B cell (primary cell): ENCODE measurements around the gene NUP62. TPM values are rescaled to one million over a fixed set of nuclear protein-coding genes. Genes with fewer than 3 reads are reported as not detected.

Experiments
- ATAC-seq: fragments of 200-7000 bp; cut with Tn5 transposase; one replicate; pipeline ENCODE4 v1.10.0; 2021; ENCODE audit warnings: low read depth, mild to moderate bottlenecking, moderate number of reproducible peaks, moderate library complexity
- CTCF ChIA-PET: fragments of 350-600 bp; sonication (Branson Sonifier 250); formaldehyde crosslinking; loops from one replicate; lab custom pipeline; 2021; ENCODE audit warnings: antibody characterized with exemption, inconsistent platforms; lab: Charles Lee
- POLR2A ChIA-PET: fragments of 350-600 bp; sonication (Branson Sonifier 250); formaldehyde crosslinking; loops from one replicate; lab custom pipeline; 2021; ENCODE audit warnings: antibody characterized with exemption; lab: Charles Lee
- DNase-seq: peaks from one replicate; pipeline ENCODE4 v3.0.0; 2013
- H2AFZ ChIP-seq: 2 replicates; pipeline ENCODE4 v1.6.1; 2012; ENCODE audit warnings: mild to moderate bottlenecking, low read depth, low read length; ENCODE audit not compliant: insufficient read depth, poor library complexity, severe bottlenecking
- H3K27ac ChIP-seq, 2 donors: 1 replicate in 1 of 2; 2 replicates in 1 of 2; pipeline ENCODE4 v1.5.1; 2012 to 2013; ENCODE audit warnings: low read length in 2 of 2, mild to moderate bottlenecking in 2 of 2, moderate library complexity in 1 of 2
- H3K27me3 ChIP-seq, 4 experiments: fragments of 200-600 bp in 1 of 4; sonication (generic) in 1 of 4; replicated peaks in 1 of 4; 1 replicate in 2 of 4; 2 replicates in 2 of 4; pipeline versions ENCODE4 v1.6.1 to v1.7.0; 2013 to 2016; ENCODE audit warnings: low read length in 3 of 4, mild to moderate bottlenecking in 2 of 4, mixed read lengths in 1 of 4, moderate library complexity in 1 of 4; ENCODE audit not compliant: insufficient read depth in 4 of 4, control insufficient read depth in 3 of 4; ENCODE audit errors: control extremely low read depth in 1 of 4
- H3K36me3 ChIP-seq, 2 experiments: replicated peaks in 1 of 2; 1 replicate in 1 of 2; 2 replicates in 1 of 2; pipeline versions ENCODE4 v1.6.1 to v1.7.1; 2013; ENCODE audit warnings: low read length in 1 of 2; ENCODE audit not compliant: insufficient read depth in 2 of 2, control insufficient read depth in 1 of 2; ENCODE audit errors: control extremely low read depth in 1 of 2, extremely low read depth in 1 of 2
- H3K4me1 ChIP-seq, 2 donors: fragments of 200-600 bp in 1 of 2; sonication (generic) in 1 of 2; 1 replicate in 1 of 2; 2 replicates in 1 of 2; pipeline versions ENCODE4 v1.5.1 to v1.6.1; 2013 to 2017; ENCODE audit warnings: low read length in 2 of 2; ENCODE audit not compliant: control insufficient read depth in 2 of 2, insufficient read depth in 2 of 2
- H3K4me2 ChIP-seq: replicated peaks from 2 replicates; pipeline ENCODE3; 2012; ENCODE audit warnings: mild to moderate bottlenecking, low read depth, low read length; ENCODE audit not compliant: poor library complexity, severe bottlenecking
- H3K4me3 ChIP-seq, 5 experiments: fragments of 200-600 bp in 1 of 5; sonication (generic) in 1 of 5; 1 replicate in 3 of 5; 2 replicates in 2 of 5; pipeline versions ENCODE4 v1.5.1 to v1.7.0; 2011 to 2016; ENCODE audit warnings: low read length in 4 of 5, mild to moderate bottlenecking in 4 of 5, low read depth in 2 of 5, control low read depth in 1 of 5, moderate library complexity in 1 of 5; ENCODE audit not compliant: insufficient read depth in 1 of 5; ENCODE audit errors: control extremely low read depth in 1 of 5, extremely low read depth in 1 of 5
- H3K79me2 ChIP-seq: fragments of 200-600 bp; sonication (generic); one replicate; pipeline ENCODE4 v1.6.0; 2016; ENCODE audit warnings: low read length; ENCODE audit not compliant: control insufficient read depth, insufficient read depth
- H3K9ac ChIP-seq: fragments of 200-600 bp; sonication (generic); 2 replicates; pipeline ENCODE4 v1.6.1; 2017; ENCODE audit warnings: mild to moderate bottlenecking, low read length, moderate library complexity
- H3K9me3 ChIP-seq, 3 donors: one replicate each; pipeline versions ENCODE4 v1.6.1 to v1.7.1; 2013; ENCODE audit warnings: low read length in 2 of 3; ENCODE audit not compliant: control insufficient read depth in 2 of 3, insufficient read depth in 1 of 3; ENCODE audit errors: control extremely low read depth in 1 of 3
- H4K20me1 ChIP-seq: 2 replicates; pipeline ENCODE4 v1.6.0; 2012; ENCODE audit warnings: mild to moderate bottlenecking, low read length; ENCODE audit not compliant: insufficient read depth, control insufficient read depth, poor library complexity, severe bottlenecking
- H3K27ac Mint-ChIP-seq: one replicate; pipeline ENCODE4 v1.8.0; 2021; ENCODE audit warnings: mixed read lengths
- H3K27me3 Mint-ChIP-seq: one replicate; pipeline ENCODE4 v1.8.0; 2021; ENCODE audit warnings: mixed read lengths
- H3K4me1 Mint-ChIP-seq: one replicate; pipeline ENCODE4 v1.8.0; 2021; ENCODE audit warnings: mixed read lengths
- H3K4me3 Mint-ChIP-seq: one replicate; pipeline ENCODE4 v1.8.0; 2021; ENCODE audit warnings: mixed read lengths
- H3K9me3 Mint-ChIP-seq: one replicate; pipeline ENCODE4 v1.8.0; 2022; ENCODE audit warnings: mixed read lengths; ENCODE audit not compliant: insufficient read depth
- CTCF ChIP-seq: fragments of 200-600 bp; IDR thresholded peaks from one replicate; pipeline ENCODE4 v1.8.0; 2022; ENCODE audit warnings: antibody characterized with exemption, mild to moderate bottlenecking
- EZH2 ChIP-seq: IDR thresholded peaks from 2 replicates; pipeline ENCODE4 v1.6.1; 2012; ENCODE audit warnings: borderline replicate concordance, low read depth, mild to moderate bottlenecking, moderate library complexity, low read length; ENCODE audit not compliant: insufficient read depth, poor library complexity, severe bottlenecking
- WGBS: methylation state at CpG from one replicate; pipeline ENCODE4 v1.1.5; 2013; ENCODE audit warnings: missing lambda C conversion rate; ENCODE audit not compliant: insufficient coverage; 5-methylcytosine and 5-hydroxymethylcytosine counted together
- intact Hi-C: fragments of 100-400 bp; cut with micrococcal nuclease; formaldehyde crosslinking; loops from one replicate; pipeline ENCODE4 v1.10.0; 2022
- polyA plus RNA-seq: library from polyadenylated mRNA; depleted of rRNA; stranded (reverse); fragments of >200 nt; gene quantifications from 2 replicates; pipeline ENCODE4 v1.2.3, GENCODE V29; 2012
- total RNA-seq, 2 donors: library from RNA; stranded (reverse); fragments of 120-200 nt in 1 of 2; gene quantifications; 1 replicate in 1 of 2; 2 replicates in 1 of 2; pipeline versions ENCODE4 v1.2.3 to v1.2.4, GENCODE V29; 2013 to 2022

NUP62 gene
- total and polyA plus RNA-seq, 2 donors (not counting 1 experiment from before 2014, with no cell fraction given): 25.2 to 75.7 TPM

- intact Hi-C loops: no loop called here
- no peaks in the 10 kb centered on the region for H3K79me2 ChIP-seq
- peaks cover 13% of the 10 kb centered on the region for H3K4me1 Mint-ChIP-seq
- no peak overlapping the region for H3K4me2 ChIP-seq
- no peak overlapping the region for H3K4me3 Mint-ChIP-seq
- no peak overlapping the region for H3K4me3 ChIP-seq
- H3K27ac ChIP-seq: no peak overlapping the region
- peaks cover 0 to 25% (median 0%) of the 10 kb centered on the region in 4 experiments for H3K27me3 ChIP-seq
- DNase-seq (no peak), ATAC-seq (no peak)
- POLR2A ChIA-PET: no interaction called here
- H3K9me3 ChIP-seq: no peaks in the 10 kb centered on the region
- CTCF ChIA-PET: interaction anchor here (0.8 kb wide), 1 partner anchor 15 kb away, joined by 3 read pairs; no protein-coding TSS in a partner anchor
- H2AFZ ChIP-seq: no peak overlapping the region
- H3K27me3 Mint-ChIP-seq: peaks cover 39% of the 10 kb centered on the region
- H3K27ac Mint-ChIP-seq: no peak overlapping the region
- no peak for TF ChIP-seq CTCF
- no peak for TF ChIP-seq EZH2
- H3K4me1 ChIP-seq: peaks cover 3 to 8% of the 10 kb centered on the region in 2 donors
- no peak overlapping the region for H3K9ac ChIP-seq
- H3K9me3 Mint-ChIP-seq: no peaks in the 10 kb centered on the region
- no peaks in the 10 kb centered on the region for H3K36me3 ChIP-seq
- H4K20me1 ChIP-seq: no peaks in the 10 kb centered on the region
Measured at GRCh38 chr19:49952479-49952836, 23.2 kb upstream of the NUP62 start.

- H3K27ac ChIP-seq: no peak overlapping the region
- Mint-ChIP-seq H3K27me3 (peaks cover 39% of the 10 kb centered on the region), H3K9me3 (no peaks in the 10 kb centered on the region), H3K4me3 (no peak overlapping the region), H3K4me1 (peaks cover 13% of the 10 kb centered on the region), H3K27ac (no peak overlapping the region)
- H4K20me1 ChIP-seq: no peaks in the 10 kb centered on the region
- peaks cover 0 to 25% (median 0%) of the 10 kb centered on the region in 4 experiments for H3K27me3 ChIP-seq
- POLR2A ChIA-PET: no interaction called here
- no peak for TF ChIP-seq CTCF
- TF ChIP-seq EZH2: no peak
- 88% methylated on average over 8 of the region's 9 CpGs for WGBS
- H2AFZ ChIP-seq: no peak overlapping the region
- H3K4me2 ChIP-seq: no peak overlapping the region
- peaks cover 3 to 8% of the 10 kb centered on the region in 2 donors for H3K4me1 ChIP-seq
- ATAC-seq (no peak), DNase-seq (no peak)
- no peak overlapping the region for H3K4me3 ChIP-seq
- H3K9ac ChIP-seq: no peak overlapping the region
- H3K79me2 ChIP-seq: no peaks in the 10 kb centered on the region
- CTCF ChIA-PET: interaction anchor here (0.8 kb wide), 1 partner anchor 15 kb away, joined by 3 read pairs; no protein-coding TSS in a partner anchor
- intact Hi-C loops: no loop called here
- H3K9me3 ChIP-seq: no peaks in the 10 kb centered on the region
- no peaks in the 10 kb centered on the region for H3K36me3 ChIP-seq
Measured at GRCh38 chr19:49951806-49952478, 22.6 kb upstream of the NUP62 start.
